Ishikawa (cell line): Measurements from ENCODE around the gene TERB1.

ENCODE experiments used
- CEBPB ChIP-seq: IDR thresholded peaks from 2 replicates; pipeline ENCODE4 v1.6.1; 2012
- CREB1 ChIP-seq: IDR thresholded peaks from 2 replicates; pipeline ENCODE4 v1.6.1; 2012; ENCODE audit warnings: low read depth
- EGR1 ChIP-seq: IDR thresholded peaks from 2 replicates; pipeline ENCODE4 v1.6.1; 2012
- EP300 ChIP-seq: IDR thresholded peaks from 2 replicates; pipeline ENCODE4 v1.6.1; 2012; ENCODE audit warnings: borderline replicate concordance
- FOXM1 ChIP-seq: IDR thresholded peaks from 2 replicates; pipeline ENCODE4 v1.6.1; 2012; ENCODE audit warnings: low read depth, borderline replicate concordance
- MAX ChIP-seq: IDR thresholded peaks from 2 replicates; pipeline ENCODE4 v1.6.1; 2012
- NFIC ChIP-seq: IDR thresholded peaks from 2 replicates; pipeline ENCODE4 v1.6.1; 2012
- RAD21 ChIP-seq: IDR thresholded peaks from 2 replicates; pipeline ENCODE4 v1.6.1; 2012; ENCODE audit warnings: low read depth
- TAF1 ChIP-seq: IDR thresholded peaks from 2 replicates; pipeline ENCODE4 v1.6.1; 2012; ENCODE audit warnings: low read depth, mild to moderate bottlenecking
- TCF12 ChIP-seq: IDR thresholded peaks from 2 replicates; pipeline ENCODE4 v1.6.1; 2012; ENCODE audit warnings: low read depth
- TEAD4 ChIP-seq: IDR thresholded peaks from 2 replicates; pipeline ENCODE4 v1.6.1; 2012
- YY1 ChIP-seq: IDR thresholded peaks from 2 replicates; pipeline ENCODE4 v1.6.1; 2012; ENCODE audit warnings: low read depth
- ZBTB7A ChIP-seq: IDR thresholded peaks from 2 replicates; pipeline ENCODE4 v1.6.1; 2012; ENCODE audit warnings: low read depth
- TF ChIP-seq, protein P1 (sequence below): IDR thresholded peaks from 2 replicates; pipeline ENCODE4 v1.6.1; 2012; ENCODE audit warnings: low read depth, mild to moderate bottlenecking
- TF ChIP-seq, protein P2 (sequence below): IDR thresholded peaks from 2 replicates; pipeline ENCODE4 v1.6.1; 2012

Gene TERB1, protein sequence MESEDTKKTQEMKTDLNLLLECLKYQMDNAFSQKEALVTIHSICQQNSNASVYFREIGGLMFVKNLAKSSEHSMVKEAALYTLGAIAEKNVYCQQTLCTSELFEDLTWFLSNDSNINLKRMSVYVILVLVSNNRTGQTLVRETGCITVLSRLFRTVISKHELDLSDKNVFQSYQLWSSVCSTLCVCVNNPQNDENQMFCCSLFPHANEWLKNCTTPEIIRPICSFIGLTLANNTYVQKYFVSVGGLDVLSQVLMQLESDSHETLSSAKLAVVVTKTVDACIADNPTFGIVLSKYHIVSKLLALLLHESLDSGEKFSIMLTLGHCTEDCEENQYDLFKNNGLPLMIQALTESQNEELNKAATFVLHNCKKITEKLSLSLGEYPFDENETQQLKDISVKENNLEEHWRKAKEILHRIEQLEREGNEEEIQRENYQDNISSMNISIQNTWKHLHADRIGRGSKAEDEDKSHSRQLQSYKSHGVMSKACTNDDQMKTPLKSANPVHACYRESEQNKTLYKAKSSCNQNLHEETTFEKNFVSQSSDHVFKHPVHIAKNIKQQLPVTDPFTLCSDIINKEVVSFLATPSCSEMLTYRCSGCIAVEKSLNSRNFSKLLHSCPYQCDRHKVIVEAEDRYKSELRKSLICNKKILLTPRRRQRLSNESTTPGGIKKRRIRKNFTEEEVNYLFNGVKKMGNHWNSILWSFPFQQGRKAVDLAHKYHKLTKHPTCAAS

DNA sequence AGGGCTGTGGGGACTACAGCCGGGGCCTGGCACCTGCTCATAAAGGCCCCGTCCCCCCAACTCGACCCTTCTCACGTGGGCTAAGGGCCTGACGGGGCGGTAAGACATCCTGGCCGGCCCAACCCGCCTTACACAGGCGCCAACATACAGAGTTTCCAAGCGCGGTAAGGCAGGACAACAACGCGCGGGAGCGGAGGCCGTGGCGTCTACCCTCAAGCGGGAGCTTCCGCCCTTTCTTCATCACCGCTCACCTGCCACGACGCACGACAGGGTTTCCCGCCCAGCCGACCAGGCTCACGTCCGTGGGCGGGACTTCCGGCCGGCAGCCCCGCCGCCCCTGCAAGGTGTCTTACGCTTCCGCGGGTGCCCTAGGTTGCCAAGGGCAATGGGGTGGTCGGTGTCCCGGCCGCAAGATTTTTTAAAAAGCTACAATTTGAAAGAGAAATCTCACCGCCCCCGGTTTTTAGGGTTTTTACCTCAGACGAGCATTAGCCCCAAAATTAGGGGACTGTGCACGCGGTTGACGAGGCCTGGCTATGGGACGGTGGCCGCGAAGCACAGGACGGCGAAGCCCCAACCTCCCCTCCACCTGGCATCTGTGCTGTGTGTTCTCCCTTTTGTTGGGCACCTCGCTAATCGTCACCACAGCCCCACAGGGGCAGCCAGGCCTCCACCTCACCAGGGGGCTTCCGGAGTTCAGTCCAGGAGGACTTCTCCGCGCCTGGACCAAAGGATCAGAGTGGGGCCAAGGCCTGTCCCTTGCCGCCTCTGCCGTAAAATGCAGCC lies at the start of gene TERB1:
Gene TERB1 (minus strand): TSS at position 265 of the 786 bp plus-strand sequence. CDS start 4,786 bp downstream, outside the sequence.
- TF ChIP-seq NFIC, result no peak
- TF ChIP-seq YY1, result no peak
- TF ChIP-seq TCF12, result no peak

DNA sequence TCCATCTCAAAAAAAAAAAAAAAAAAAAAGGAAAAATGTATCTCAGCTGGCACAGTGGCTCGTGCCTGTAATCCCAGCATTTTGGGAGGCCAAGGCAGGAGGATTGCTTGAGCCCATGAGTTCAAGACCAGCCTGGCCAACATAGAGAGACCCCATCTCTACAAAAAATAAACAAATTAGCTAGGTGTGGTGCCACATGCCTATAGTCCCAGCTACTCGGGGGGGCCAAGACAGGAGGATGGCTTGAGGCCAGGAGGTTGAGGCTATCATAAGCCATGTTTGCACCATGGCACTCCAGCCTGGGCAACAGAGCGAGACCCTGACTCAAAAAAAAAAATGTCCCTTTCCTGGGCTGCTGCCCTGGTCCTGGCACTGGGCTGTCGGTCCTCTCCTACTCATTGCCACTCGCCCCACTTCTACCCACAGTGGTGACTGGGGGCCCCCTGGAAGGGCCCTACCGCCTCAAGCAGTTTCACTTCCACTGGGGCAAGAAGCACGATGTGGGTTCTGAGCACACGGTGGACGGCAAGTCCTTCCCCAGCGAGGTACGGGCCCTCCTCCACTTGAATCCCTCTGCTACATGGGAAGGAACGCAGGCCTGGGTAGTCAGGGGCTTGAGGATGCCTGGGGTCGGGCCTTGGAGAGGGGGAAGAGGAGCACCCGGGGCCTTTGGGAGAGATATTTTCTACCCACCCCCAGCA lies 48.9 kb upstream of the TERB1 start:
- TF ChIP-seq TCF12 (no peak), CREB1 (no peak), RAD21 (no peak), MAX (no peak), NFIC (no peak), CEBPB (no peak), TEAD4 (no peak), EGR1 (no peak), TAF1 (no peak), YY1 (no peak), EP300 (no peak), FOXM1 (no peak), ZBTB7A (no peak)
- TF ChIP-seq, protein P1, sequence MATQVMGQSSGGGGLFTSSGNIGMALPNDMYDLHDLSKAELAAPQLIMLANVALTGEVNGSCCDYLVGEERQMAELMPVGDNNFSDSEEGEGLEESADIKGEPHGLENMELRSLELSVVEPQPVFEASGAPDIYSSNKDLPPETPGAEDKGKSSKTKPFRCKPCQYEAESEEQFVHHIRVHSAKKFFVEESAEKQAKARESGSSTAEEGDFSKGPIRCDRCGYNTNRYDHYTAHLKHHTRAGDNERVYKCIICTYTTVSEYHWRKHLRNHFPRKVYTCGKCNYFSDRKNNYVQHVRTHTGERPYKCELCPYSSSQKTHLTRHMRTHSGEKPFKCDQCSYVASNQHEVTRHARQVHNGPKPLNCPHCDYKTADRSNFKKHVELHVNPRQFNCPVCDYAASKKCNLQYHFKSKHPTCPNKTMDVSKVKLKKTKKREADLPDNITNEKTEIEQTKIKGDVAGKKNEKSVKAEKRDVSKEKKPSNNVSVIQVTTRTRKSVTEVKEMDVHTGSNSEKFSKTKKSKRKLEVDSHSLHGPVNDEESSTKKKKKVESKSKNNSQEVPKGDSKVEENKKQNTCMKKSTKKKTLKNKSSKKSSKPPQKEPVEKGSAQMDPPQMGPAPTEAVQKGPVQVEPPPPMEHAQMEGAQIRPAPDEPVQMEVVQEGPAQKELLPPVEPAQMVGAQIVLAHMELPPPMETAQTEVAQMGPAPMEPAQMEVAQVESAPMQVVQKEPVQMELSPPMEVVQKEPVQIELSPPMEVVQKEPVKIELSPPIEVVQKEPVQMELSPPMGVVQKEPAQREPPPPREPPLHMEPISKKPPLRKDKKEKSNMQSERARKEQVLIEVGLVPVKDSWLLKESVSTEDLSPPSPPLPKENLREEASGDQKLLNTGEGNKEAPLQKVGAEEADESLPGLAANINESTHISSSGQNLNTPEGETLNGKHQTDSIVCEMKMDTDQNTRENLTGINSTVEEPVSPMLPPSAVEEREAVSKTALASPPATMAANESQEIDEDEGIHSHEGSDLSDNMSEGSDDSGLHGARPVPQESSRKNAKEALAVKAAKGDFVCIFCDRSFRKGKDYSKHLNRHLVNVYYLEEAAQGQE, result no peak

- TF ChIP-seq TAF1 (no peak), FOXM1 (no peak)
- TF ChIP-seq, protein P2, sequence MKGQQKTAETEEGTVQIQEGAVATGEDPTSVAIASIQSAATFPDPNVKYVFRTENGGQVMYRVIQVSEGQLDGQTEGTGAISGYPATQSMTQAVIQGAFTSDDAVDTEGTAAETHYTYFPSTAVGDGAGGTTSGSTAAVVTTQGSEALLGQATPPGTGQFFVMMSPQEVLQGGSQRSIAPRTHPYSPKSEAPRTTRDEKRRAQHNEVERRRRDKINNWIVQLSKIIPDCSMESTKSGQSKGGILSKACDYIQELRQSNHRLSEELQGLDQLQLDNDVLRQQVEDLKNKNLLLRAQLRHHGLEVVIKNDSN, result no peak
- TF ChIP-seq, protein P1, result no peak
Measured at GRCh38 chr16:66849549-66849948, 48.2 kb upstream of the TERB1 start.

DNA sequence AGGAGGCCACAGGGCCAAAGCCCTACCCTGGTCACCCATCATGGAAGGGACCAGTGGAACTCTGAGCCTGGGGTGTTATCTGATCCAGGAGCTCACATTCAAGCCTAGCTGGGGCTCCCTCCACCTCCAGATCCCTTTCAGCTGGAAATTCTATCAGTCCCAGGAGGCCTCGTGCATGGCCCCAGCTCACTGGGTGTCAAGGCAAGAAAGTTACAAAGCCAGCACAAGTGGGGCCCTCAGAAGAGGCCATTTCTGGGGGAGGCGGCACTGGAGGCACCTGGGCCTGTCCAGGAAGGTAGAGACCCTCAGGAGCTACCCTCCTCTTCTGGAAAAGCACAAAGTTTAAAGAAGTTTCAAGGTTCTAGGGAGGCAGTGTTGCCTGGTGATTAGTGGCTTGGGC lies 47.6 kb upstream of the TERB1 start:
- TF ChIP-seq, protein P1, result no peak
- TF ChIP-seq MAX (no peak), NFIC (no peak), YY1 (no peak), FOXM1 (no peak), RAD21 (no peak), EP300 (no peak), TCF12 (no peak), TAF1 (no peak)
- TF ChIP-seq, protein P2, result no peak
